GM21423 (cell line): ENCODE data around the gene TAL2.

Experiments used
- ATAC-seq: cut with Tn5 transposase; IDR thresholded peaks from one replicate; pipeline ENCODE4 v1.9.1; 2021; ENCODE audit warnings: mild to moderate bottlenecking, moderate library complexity; ENCODE audit not compliant: unreplicated experiment

TAL2 gene

DNA sequence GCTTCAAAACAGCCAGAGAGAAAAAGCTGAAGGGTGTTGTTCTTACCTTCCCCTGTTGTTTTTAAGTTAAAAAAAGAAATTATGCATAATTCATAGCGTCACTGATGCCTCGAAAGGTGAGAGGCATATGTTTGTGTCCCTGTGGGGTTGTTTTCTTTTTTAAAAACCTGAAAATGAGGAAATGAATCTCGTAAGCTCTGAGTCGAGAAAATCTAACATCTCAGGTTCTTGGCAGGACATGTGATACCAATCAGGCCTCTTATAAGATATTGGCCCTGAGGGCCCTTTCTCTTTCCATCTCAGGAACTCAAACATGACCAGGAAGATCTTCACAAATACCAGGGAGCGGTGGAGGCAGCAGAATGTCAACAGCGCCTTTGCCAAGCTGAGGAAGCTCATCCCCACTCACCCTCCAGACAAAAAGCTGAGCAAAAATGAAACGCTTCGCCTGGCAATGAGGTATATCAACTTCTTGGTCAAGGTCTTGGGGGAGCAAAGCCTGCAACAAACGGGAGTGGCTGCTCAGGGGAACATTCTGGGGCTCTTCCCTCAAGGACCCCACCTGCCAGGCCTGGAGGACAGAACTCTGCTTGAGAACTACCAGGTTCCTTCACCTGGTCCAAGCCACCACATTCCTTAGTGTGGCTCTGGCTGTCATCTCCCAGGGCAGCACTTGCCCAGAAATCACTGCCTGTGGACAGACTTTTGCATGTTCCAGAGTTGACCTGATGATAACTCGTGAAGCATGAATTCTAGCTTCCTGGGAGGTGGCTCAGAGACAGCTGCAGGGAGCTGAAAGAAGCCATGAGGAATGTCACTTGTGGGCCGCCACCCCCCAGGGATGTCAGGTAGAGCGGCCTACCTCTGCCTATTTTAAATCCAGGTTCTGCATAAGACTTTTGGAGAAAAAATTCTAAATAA is at the start of gene TAL2:
Gene TAL2 (plus strand): TSS at position 274 of the 921 bp plus-strand sequence. CDS start 40 bp downstream, at position 314.
- peak; percentile 84 for ATAC-seq

DNA sequence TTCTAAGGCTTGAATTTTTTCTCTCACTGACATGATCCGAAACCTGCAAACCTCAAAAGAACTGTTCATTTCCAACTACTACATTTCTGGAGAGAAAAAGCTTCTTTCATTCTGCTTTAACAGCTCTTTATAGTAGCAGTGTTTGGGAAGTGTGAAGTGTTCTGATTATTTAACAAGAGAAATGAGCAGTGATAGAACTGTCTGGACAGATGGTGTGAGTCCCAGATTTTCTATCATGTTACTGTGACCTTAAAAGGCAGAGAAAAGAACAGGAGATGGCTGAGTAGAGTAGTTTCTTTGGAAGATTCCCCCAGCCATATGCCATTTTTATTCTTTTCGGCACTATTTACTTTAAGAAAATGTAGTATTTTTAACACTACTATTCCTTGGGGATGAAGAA is 41.3 kb upstream of the TAL2 start:
- ATAC-seq: no peak

DNA sequence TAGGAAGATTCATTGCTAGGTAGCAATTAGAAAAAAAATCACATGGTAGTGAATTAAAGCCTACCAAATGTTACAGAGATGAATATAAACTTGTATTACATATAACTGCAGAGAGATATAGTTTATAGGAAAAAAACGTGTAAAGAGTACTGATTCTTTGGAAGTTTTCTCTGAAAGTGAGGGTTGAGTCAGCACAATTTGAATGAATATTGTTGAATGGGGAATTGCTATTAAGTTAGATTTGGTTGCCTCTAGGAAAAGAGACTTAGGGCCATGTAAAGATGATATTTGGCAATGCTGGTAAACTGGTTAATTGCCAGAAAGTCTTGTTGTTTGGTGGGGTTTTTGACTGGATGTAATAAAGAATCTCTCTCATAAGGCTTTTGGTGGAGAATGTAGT is 37.2 kb upstream of the TAL2 start:
- ATAC-seq: no peak

DNA sequence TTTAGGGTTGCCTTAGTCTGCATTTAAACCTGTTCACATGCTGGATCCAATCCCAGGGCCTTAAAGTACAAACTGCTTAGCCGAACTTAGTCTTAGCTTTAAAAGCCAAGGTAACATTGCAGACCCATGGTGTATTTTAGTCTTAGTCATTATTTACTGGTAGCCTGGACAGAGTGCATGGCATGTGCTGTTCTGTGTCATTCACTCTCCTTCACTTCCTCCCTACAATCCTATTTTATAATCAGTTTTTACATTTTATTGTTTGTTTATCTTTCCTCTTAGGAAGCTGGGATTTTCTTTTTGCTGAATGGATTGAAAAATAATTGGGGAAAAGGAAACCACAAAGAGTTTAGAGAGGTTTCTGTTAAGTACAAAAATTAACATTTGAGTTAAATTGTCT is 29.4 kb upstream of the TAL2 start:
- no peak for ATAC-seq

DNA sequence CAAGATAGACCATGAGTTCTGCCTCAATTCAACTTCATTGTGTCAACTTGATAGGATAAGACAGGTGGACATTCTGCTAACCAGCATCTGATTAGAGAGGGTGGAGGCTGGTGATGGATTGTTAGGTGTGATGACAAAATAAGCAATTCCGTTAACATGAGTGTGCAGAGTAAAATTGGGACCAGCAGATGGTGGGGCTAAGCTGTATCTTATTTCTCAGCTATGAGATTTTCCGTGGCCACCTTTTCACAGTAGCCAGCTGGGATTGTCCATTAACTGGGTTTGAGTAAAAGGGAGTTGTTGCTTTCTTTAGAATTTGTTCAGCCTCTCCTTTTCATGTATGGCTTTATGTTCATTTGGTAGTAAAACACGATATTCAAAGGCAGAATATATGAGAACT is 28.8 kb upstream of the TAL2 start:
- ATAC-seq: no peak

DNA sequence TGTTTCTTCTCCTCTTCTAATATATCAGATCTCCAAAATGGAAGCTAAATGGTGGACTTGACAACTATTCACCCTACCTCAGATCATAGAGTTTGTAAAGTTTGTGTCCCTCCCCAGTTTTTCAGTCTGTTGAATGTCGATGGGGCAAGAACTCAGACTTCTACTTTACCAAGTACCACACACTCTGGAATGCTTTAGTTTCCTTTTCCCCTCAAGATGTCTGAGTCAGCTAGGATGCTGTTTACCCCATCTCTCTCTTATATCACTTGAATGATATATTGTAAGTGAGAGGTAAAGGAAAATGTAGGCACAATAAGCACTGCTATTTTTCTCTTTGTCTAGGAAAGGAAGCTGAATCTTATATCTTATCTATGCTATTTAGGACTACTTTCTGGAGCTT is 25.9 kb upstream of the TAL2 start:
- no peak for ATAC-seq

DNA sequence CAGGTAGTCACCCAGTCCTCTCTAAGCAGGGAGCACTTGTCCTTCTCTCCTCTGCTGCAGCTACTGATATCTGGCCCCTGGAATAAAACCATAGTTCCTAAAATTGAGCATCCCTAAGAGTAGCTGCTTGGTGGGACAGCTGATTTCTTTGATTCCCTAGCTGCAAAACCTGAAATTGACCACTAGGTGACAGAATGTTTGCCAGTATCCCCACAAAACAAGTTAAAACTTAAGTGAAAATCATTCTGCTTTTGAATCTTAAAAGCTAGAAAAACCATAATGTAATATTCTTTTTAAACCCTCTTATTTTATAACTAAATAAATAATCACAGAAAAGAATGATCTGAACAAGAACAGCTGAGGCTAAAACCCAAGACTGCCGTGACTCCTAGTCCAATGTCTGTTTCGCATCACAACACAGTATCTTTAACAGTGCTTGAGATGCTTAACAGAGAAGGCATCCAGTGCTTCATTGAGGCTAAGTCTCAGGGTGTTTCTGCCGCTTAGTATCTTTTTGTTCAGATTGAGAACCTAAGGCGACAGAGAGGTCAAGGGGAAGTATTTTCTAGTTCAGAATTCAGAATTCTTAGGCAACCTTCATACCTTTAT is 24.4 kb upstream of the TAL2 start:
- no peak for ATAC-seq

DNA sequence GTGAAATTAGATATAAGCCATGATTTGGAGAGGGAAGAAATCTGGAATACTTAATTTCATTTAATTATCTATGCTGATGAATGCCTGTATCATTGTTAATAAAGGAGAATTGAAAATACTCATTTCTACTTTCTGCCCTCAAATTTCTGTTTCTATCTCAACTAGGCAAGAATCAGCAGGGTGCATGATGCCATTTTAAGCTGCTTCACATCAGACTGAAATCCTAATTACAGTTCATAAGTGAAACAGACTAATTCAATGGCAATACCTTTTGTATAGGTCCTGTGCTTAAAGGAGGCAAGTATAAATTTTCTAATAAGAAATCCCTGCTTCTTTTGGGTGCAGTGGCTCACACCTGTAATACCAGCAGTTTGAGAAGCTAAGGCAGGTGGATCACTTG is 22.3 kb upstream of the TAL2 start:
- ATAC-seq: no peak

DNA sequence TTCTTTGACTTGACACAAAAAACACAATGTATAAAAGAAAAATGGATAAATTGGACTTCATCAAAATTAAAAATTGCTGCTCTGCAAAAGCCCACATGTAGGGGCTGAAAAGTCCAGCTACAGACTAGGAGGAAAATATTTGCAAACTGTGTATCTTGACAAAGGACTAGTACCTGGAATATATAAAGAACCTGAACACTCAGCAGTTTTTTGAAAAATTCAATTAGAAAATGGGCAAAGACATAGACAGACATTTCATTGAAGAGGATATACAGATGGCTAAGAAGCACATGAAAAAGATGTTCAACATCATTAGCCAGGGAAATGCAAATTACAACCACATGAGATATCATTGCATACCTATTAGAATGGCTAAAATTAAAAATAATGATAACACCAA is 18.5 kb upstream of the TAL2 start:
- no peak for ATAC-seq

DNA sequence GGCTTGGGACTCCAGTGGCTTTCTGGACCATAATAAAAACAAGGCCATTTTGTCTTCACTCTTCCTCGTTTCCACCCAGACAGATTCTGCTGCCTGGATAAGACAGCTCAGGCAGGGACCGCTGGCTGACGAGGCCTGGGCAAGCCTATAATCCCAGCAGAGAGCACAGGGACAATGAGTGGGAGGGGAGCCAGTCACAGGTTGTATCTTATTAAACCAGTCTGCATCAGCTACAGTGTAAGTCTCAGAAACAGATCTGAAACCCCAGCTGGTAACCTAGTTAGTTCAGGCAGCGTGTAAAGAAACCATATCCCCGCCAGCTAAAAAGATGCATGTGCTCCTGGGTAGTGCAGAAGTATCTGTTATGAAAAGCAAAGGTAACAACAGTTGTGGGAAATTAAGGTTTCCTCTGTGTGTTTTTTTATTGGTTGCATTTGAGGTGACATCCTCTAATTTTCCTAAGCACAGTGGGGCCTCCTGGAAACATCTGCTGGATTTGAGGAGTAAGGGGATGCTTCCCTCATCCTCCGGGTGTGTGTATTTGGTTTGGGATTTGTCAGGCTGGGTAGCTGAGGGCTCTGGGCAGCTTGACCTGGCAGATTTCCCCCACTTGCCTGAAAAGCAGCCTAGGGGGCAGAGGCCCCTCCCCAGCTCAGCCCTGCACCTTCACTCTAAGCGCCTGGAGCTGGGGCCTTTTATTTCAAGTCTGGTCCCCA is 15.2 kb upstream of the TAL2 start:
- no peak for ATAC-seq

DNA sequence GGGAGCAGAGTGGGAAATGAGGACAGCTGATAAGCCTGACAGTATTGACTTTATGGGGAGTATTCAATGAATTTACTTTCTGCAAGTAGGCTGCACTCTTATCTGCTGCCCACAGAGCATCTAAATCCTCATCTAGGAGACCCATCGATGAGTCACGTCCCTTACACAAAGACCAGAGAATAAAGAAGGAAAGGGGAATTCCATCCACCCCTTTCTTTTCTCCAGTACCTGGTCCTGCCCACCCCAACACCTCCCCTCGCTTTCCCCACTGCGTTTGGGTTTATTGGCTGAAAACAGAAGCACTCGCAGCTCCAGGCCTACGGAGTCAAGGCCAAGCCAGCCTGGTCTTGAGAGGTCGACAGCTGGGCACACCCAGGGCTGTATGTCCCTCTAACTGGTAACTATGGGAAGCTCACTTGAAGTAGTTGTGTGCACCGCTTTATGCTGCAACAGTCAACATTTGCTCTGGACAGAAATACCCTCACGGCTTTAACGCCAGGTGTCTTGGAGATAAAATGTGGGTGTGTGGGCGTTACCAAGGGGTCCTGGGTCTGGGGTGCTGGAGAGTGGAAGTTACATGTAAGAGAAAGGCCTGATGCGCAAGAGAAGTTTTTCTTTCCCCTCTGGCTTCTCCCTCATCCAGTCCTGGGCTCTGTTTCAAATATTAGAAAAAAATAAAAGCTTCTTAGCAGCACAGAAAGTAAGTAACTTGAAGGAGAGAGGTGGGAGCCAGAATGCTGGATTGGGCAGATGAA is 14.5 kb upstream of the TAL2 start:
- ATAC-seq: no peak

DNA sequence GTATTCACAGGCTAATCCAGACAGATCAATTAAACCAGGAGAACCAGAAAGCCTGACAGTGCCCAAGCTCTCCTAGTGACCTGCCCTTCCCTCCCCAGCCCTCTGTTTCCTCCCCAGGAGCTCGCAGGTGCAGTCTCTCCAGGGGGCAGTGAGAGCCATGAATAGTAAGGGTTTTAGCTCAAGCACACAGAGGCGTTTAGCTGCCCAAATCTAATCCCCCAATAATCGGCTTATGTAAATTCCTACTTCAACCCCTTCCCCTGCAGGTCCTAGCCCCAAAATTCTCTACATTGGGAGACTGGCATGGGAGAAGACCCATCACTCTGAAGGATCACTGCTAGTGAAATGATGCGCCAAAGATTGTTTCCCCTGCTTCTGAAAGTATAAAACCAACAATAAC is 10.5 kb upstream of the TAL2 start:
- ATAC-seq: no peak

DNA sequence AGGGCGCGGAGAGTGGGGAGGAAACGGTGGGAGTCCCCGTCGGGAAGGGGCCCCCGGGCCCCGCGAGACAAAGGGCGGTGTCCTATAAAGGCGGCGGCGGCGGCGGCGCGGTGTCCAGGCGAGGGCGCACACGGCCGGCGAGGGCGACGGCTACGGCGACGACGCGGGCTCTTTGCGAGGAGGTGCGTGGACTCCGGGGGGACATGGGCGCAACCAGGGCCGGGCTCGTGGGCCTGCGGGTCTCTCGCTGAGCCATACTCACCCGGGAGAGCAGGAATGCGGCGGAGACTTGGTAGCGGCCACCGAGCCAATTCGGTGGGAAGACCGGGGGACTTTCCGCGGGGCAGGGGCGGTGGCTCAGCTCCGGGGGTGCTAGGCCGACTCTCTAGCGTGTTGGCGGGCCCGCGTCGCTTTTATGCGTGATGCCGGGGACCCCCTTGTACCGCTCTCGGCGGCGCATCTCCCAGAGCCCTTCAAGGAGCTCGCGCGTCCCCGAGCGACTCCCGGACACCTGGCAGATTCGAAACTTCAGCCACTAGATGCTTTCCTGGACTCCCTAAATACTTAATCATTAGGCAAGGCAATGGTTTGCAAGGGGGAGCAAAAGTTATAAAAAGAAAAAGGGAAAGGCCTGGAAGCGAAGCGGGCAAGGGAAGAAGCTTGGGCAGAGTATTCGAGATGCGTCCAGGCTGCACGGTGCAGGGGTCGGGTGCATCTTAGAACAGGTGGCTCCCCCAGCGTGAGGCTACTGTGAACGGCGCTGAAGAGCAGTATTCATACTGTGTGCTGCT is 5.9 kb upstream of the TAL2 start:
- no peak for ATAC-seq

DNA sequence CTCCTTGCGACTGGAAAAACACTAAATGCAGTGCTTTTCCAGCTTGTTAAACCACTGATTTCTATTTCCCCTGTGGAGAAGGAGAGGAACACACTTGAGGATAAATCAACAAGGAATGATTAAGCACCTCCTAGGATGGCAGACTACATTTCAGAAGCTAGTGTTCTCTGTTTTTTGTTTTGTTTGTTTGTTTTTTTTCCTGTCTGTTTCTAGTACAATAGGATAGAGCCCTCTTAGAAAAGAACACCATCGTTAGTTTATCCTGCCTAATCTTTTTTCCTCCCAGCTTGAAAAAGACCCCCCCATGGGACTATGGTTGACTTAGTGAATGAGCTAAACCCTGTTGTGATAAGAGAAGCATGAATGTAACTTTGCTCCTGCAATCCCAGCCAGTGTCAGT is 3.9 kb upstream of the TAL2 start:
- ATAC-seq: no peak

DNA sequence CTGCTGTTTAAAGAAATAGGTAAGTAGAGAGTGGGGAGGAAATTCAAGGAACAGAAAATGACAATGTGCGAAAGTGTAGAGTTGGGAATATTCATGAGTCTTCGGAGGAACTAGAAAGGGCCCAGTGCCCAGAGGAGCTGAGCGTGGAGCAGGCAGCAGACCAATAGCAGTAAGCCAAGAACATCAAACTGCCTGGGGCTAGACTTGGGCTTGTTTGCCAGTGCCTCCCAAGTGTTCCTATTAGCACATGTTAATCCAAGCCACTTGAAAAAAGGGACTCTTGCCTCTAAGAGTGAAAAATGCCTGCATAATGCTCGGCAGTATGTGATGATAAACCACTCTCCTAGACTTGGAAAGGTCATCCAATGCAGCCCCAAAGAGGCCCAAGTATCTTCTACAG is 1.2 kb upstream of the TAL2 start:
- ATAC-seq: no peak

DNA sequence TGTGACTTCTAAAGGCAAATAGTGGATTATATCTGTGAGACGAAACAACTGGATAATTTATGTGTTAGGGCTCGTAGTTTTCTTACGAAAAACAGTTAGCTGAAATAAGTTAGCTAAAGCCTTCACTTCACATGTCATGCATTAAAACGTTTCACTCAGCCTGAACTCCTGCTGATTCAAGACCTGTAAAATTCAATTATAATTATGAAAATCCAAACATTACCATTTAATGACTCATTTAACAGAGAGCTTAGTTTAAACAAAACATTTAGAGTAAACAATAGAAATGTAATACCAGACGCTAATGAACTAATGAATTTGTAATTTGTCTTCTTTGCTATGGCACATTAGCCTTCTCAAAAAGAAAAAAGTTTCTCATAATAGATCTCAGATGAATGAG is 1.7 kb downstream of the TAL2 start:
- ATAC-seq: no peak

DNA sequence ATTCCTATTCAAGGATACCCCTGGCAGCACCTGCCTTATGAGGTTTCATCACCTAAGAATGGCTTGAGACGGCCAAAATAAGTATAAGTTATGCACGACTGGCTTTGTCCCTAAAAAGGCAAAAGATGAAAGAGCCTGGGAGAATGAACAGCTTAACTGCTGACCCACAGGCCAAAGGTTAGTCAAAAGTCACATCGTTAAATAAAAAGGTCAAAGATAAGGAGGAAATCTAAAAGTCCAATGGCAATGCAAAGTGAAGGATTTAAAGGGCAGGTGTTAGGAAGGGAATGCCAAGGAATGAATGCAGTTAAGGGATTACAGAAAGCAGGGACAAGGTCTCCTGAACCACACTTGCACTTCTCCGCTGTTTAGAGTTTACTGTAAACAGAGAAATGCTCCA is 5.6 kb downstream of the TAL2 start:
- no peak for ATAC-seq

DNA sequence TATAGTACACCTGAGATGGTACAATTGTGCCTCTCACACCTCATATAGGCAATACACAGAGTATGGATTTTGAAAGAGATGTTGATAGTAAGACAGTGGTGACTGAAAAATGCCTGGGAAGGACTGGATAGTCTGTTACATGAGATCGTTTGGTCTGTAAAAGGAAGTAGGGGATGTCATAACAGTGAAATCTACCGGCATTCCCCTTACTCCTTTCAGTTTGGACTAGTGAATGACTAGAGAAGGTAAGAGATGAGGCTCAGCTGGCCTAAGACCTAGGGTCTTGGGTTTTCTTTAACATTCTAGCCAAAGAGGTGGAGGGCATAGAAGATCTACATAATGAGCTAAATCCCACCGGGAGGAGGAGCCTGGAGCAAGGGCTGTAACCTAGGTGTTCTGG is 8.1 kb downstream of the TAL2 start:
- ATAC-seq: no peak

DNA sequence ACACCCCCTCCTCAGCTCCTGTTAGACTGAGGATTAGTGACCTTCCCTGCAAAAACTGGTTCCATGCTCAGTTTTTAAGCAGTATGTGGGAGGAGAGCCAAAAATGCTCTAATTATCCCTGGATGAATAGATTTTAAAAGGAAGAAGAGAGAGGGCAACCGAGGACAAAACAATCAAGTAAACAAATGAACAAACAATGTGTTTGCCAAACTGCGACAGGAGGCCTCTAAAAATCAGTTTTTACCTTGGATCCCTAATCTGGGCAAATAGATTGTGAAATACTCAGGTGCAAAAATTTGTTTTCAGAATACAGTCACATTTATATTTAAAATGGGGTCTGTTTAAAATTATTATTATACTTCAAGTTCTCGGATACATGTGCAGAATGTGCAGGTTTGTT is 8.5 kb downstream of the TAL2 start:
- no peak for ATAC-seq

DNA sequence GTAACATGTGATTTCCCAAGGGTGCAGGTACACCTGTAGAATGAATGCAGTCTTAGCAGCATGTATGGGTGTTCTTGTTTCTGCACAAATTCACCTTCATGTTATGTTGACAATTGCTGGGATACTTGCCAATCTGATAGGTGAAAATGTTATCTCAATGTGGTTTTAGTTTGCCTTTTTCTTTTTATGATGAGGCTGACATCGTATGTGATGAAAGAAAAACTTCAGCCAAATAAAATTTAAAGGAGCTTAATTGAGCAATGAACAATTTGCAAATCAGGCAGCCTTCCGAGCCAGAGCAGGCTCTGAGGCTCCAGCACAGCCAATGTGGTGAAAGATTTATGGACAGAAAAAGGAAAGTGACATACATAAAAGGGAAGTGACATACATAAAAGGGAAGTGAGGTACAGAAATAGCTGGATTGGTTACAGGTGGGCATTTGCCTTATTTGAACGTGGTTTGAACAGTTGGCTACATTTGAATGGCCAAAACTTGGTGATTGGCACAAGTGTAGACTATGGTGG is 10.5 kb downstream of the TAL2 start:
- no peak for ATAC-seq
